Body of pancreas (tissue), 4 donors: ENCODE measurements around the gene GTF3C5.

Experiments
- CTCF ChIP-seq, 7 experiments: fragments of 450-650 bp in 4 of 7; fragments of 200-600 bp in 3 of 7; sonication (generic) in 3 of 7; IDR thresholded peaks; one replicate each; pipeline ENCODE4 v1.5.1; 2016 to 2019; ENCODE audit warnings: antibody characterized with exemption in 7 of 7
- POLR2A ChIP-seq, 3 donors: fragments of 450-650 bp; IDR thresholded peaks; one replicate each; pipeline ENCODE4 v1.6.1; 2016; ENCODE audit warnings: antibody characterized with exemption in 3 of 3, mild to moderate bottlenecking in 2 of 3

- TF ChIP-seq CTCF (IDR thresholded peaks at IDR 0.05) = no peak
- no peak for TF ChIP-seq POLR2A (IDR thresholded peaks at IDR 0.05)
Measured at GRCh38 chr9:133050142-133050541, 19.3 kb downstream of the GTF3C5 start.
